A673 (cell line): ENCODE data around the gene WDR19.

Experiments used
- CTCF ChIP-seq: fragments of 300-800, 200-600 bp; sonication (generic); conservative IDR thresholded peaks from 2 replicates; pipeline ENCODE4 v1.5.1; 2017; ENCODE audit warnings: low read depth, mild to moderate bottlenecking, antibody characterized with exemption, low read length, moderate library complexity, mixed read lengths
- EZH2 ChIP-seq: fragments of 200-600 bp; sonication (generic); IDR thresholded peaks from 2 replicates; pipeline ENCODE4 v1.6.1; 2017; ENCODE audit warnings: borderline replicate concordance, low read depth, mild to moderate bottlenecking, mixed read lengths, antibody characterized with exemption, low read length; ENCODE audit not compliant: poor library complexity, severe bottlenecking

- TF ChIP-seq EZH2, result no peak
- no peak for TF ChIP-seq CTCF
Observed at GRCh38 chr4:39166669-39167068, 15.7 kb upstream of the WDR19 start.
